Liver (tissue), 3 donors: ENCODE measurements around the gene CHRM5.

Source experiments
- GABPA ChIP-seq, 2 donors: IDR thresholded peaks in 1 of 2; conservative IDR thresholded peaks in 1 of 2; 2 replicates each; pipeline ENCODE4 v1.6.1; 2016; ENCODE audit warnings: antibody characterized with exemption in 2 of 2, mild to moderate bottlenecking in 1 of 2, moderate library complexity in 1 of 2
- HNF4G ChIP-seq: IDR thresholded peaks from 2 replicates; pipeline ENCODE4 v1.6.1; 2016; ENCODE audit warnings: antibody characterized with exemption
- TF ChIP-seq, protein P1 (sequence below): fragments of 150-350 bp; IDR thresholded peaks from 2 replicates; pipeline ENCODE4 v1.5.1; 2017; ENCODE audit warnings: improper control_type of control experiment, low read depth, low read length; ENCODE audit not compliant: missing input control
- TF ChIP-seq, protein P2 (sequence below): IDR thresholded peaks from 2 replicates; pipeline ENCODE4 v1.6.1; 2016; ENCODE audit warnings: antibody characterized with exemption, mild to moderate bottlenecking
- TF ChIP-seq, protein P3 (sequence below): IDR thresholded peaks from 2 replicates; pipeline ENCODE4 v1.6.1; 2016; ENCODE audit warnings: antibody characterized with exemption
- donor health status: healthy.
- donor health status: healthy.

DNA sequence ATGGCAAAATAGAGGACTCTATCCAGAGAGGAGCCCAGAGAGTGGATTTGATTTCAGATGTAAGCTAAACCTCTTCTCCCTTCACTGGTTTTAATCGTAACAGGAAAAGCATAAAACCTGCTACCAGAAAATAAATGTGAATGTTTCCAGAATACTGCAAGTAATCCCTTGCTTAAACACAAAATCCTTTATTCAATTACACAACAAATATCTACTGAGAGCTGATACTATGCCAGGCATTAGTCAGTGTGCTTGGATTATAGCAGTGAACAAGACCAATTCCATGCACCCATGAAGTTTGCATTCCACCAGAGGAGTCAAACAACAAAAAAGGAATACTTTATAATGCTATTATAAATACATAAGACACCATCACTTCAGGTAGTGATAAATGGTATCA lies 55.6 kb downstream of the CHRM5 start:
- TF ChIP-seq, protein P1, sequence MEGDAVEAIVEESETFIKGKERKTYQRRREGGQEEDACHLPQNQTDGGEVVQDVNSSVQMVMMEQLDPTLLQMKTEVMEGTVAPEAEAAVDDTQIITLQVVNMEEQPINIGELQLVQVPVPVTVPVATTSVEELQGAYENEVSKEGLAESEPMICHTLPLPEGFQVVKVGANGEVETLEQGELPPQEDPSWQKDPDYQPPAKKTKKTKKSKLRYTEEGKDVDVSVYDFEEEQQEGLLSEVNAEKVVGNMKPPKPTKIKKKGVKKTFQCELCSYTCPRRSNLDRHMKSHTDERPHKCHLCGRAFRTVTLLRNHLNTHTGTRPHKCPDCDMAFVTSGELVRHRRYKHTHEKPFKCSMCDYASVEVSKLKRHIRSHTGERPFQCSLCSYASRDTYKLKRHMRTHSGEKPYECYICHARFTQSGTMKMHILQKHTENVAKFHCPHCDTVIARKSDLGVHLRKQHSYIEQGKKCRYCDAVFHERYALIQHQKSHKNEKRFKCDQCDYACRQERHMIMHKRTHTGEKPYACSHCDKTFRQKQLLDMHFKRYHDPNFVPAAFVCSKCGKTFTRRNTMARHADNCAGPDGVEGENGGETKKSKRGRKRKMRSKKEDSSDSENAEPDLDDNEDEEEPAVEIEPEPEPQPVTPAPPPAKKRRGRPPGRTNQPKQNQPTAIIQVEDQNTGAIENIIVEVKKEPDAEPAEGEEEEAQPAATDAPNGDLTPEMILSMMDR, result no peak
- TF ChIP-seq, protein P2, sequence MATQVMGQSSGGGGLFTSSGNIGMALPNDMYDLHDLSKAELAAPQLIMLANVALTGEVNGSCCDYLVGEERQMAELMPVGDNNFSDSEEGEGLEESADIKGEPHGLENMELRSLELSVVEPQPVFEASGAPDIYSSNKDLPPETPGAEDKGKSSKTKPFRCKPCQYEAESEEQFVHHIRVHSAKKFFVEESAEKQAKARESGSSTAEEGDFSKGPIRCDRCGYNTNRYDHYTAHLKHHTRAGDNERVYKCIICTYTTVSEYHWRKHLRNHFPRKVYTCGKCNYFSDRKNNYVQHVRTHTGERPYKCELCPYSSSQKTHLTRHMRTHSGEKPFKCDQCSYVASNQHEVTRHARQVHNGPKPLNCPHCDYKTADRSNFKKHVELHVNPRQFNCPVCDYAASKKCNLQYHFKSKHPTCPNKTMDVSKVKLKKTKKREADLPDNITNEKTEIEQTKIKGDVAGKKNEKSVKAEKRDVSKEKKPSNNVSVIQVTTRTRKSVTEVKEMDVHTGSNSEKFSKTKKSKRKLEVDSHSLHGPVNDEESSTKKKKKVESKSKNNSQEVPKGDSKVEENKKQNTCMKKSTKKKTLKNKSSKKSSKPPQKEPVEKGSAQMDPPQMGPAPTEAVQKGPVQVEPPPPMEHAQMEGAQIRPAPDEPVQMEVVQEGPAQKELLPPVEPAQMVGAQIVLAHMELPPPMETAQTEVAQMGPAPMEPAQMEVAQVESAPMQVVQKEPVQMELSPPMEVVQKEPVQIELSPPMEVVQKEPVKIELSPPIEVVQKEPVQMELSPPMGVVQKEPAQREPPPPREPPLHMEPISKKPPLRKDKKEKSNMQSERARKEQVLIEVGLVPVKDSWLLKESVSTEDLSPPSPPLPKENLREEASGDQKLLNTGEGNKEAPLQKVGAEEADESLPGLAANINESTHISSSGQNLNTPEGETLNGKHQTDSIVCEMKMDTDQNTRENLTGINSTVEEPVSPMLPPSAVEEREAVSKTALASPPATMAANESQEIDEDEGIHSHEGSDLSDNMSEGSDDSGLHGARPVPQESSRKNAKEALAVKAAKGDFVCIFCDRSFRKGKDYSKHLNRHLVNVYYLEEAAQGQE, result no peak
- no peak for TF ChIP-seq GABPA (IDR thresholded peaks at IDR 0.05 in 1 of 2, conservative IDR thresholded peaks at IDR 0.05 in 1 of 2)
- TF ChIP-seq, protein P3, sequence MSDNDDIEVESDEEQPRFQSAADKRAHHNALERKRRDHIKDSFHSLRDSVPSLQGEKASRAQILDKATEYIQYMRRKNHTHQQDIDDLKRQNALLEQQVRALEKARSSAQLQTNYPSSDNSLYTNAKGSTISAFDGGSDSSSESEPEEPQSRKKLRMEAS, result no peak
- TF ChIP-seq HNF4G, result no peak
